DND-41 (cell line): ENCODE data around the gene SYT3.

ENCODE experiments used
- ATAC-seq: fragments of 200-7000 bp; cut with Tn5 transposase; 3 replicates; pipeline ENCODE4 v1.9.1; 2021; ENCODE audit warnings: low read depth; ENCODE audit not compliant: insufficient read depth
- DNase-seq: peaks from one replicate; pipeline ENCODE4 v3.0.0-alpha.2; 2020
- H2AFZ ChIP-seq: 2 replicates; pipeline ENCODE4 v1.6.0; 2012; ENCODE audit warnings: low read depth, low read length
- H3K27ac ChIP-seq: 2 replicates; pipeline ENCODE4 v1.5.1; 2012; ENCODE audit warnings: low read length, inconsistent platforms
- H3K27me3 ChIP-seq: fragments of 200-600 bp; sonication (generic); 2 replicates; pipeline ENCODE4 v1.6.0; 2012; ENCODE audit warnings: low read length, mild to moderate bottlenecking, inconsistent platforms; ENCODE audit not compliant: insufficient read depth, poor library complexity
- H3K36me3 ChIP-seq: 2 replicates; pipeline ENCODE4 v1.5.1; 2012; ENCODE audit warnings: low read length, inconsistent platforms; ENCODE audit not compliant: insufficient read depth
- H3K4me1 ChIP-seq: 2 replicates; pipeline ENCODE4 v1.5.1; 2012; ENCODE audit warnings: mild to moderate bottlenecking, low read length; ENCODE audit not compliant: insufficient read depth
- H3K4me2 ChIP-seq: 2 replicates; pipeline ENCODE4 v1.6.0; 2012; ENCODE audit warnings: mild to moderate bottlenecking, moderate library complexity, low read length, inconsistent platforms; ENCODE audit not compliant: insufficient read depth
- H3K4me3 ChIP-seq, 2 experiments: fragments of 200-600 bp in 1 of 2; shearing (Covaris generic) in 1 of 2; 2 replicates each; pipeline ENCODE4 v1.5.1; 2012 to 2016; ENCODE audit warnings: inconsistent platforms in 2 of 2, low read length in 2 of 2, mild to moderate bottlenecking in 2 of 2, low read depth in 1 of 2, moderate library complexity in 1 of 2
- H3K79me2 ChIP-seq: 2 replicates; pipeline ENCODE4 v1.6.0; 2012; ENCODE audit warnings: low read length, inconsistent platforms; ENCODE audit not compliant: insufficient read depth
- H3K9ac ChIP-seq: 2 replicates; pipeline ENCODE4 v1.6.0; 2012; ENCODE audit warnings: low read depth, mild to moderate bottlenecking, inconsistent platforms, low read length, moderate library complexity
- H3K9me3 ChIP-seq: 2 replicates; pipeline ENCODE4 v1.5.1; 2012; ENCODE audit warnings: low read length, moderate library complexity, mild to moderate bottlenecking, inconsistent platforms; ENCODE audit not compliant: insufficient read depth, severe bottlenecking
- H4K20me1 ChIP-seq: 2 replicates; pipeline ENCODE4 v1.6.0; 2012; ENCODE audit warnings: low read length; ENCODE audit not compliant: insufficient read depth
- CTCF ChIP-seq: IDR thresholded peaks from 2 replicates; pipeline ENCODE4 v1.5.1; 2012; ENCODE audit warnings: borderline replicate concordance, low read length, moderate library complexity, mild to moderate bottlenecking; ENCODE audit not compliant: poor library complexity, severe bottlenecking; ENCODE audit errors: extremely low read depth
- EZH2 ChIP-seq: IDR thresholded peaks from 3 replicates; pipeline ENCODE4 v1.6.1; 2012; ENCODE audit warnings: borderline replicate concordance, low read depth, mild to moderate bottlenecking, moderate library complexity, low read length, inconsistent platforms; ENCODE audit not compliant: severe bottlenecking

SYT3 gene

GRCh38 chr19:50658441-50659317, 19.0 kb upstream of the SYT3 start:
- TF ChIP-seq EZH2 (no peak), CTCF (no peak)
- Histone ChIP-seq H3K27ac (peak overlapping the region; percentile 56; the same call in 1 of the 2 replicates), H2AFZ (peak overlapping the region; percentile 71)

GRCh38 chr19:50657712-50658440, 18.2 kb upstream of the SYT3 start:
- Histone ChIP-seq H3K79me2 (no peaks in the 10 kb centered on the region), H4K20me1 (no peaks in the 10 kb centered on the region), H3K27me3 (no peaks in the 10 kb centered on the region), H3K4me3 (peak overlapping the region in 1 of 2 experiments; percentile 58; a peak in 2 of 4 replicates), H3K4me2 (peak overlapping the region; percentile 63), H3K9me3 (peaks cover 6% of the 10 kb centered on the region), H3K36me3 (no peaks in the 10 kb centered on the region), H3K4me1 (peaks cover 17% of the 10 kb centered on the region), H2AFZ (peak overlapping the region; percentile 71), H3K9ac (0 out of 2 replicates have a peak overlapping the region, but pooled peaks have one; percentile 17), H3K27ac (peak overlapping the region; percentile 18; the same call in 1 of the 2 replicates)
- DNase-seq: peak; percentile 89
- TF ChIP-seq EZH2: no peak
- TF ChIP-seq CTCF: no peak
- peak; percentile 92 for ATAC-seq

More at GRCh38 chr19:50658441-50659317, 19.0 kb upstream of the SYT3 start:
- H3K27me3 ChIP-seq: no peaks in the 10 kb centered on the region
- H3K9ac ChIP-seq: peak overlapping the region; percentile 46
- H3K79me2 ChIP-seq: no peaks in the 10 kb centered on the region
- H3K9me3 ChIP-seq: peaks cover 6% of the 10 kb centered on the region
- no peaks in the 10 kb centered on the region for H3K36me3 ChIP-seq
- H3K4me1 ChIP-seq: peaks cover 17% of the 10 kb centered on the region
- peak overlapping the region; percentile 63 for H3K4me2 ChIP-seq
- ATAC-seq (peak; percentile 64), DNase-seq (peak; percentile 79)
- peak overlapping the region in 1 of 2 experiments; percentile 58; a peak in 2 of 4 replicates for H3K4me3 ChIP-seq
- H4K20me1 ChIP-seq: no peaks in the 10 kb centered on the region

GRCh38 chr19:50657222-50657669, 17.6 kb upstream of the SYT3 start:
- Histone ChIP-seq H3K4me3 (peak overlapping the region in 1 of 2 experiments; percentile 39; a peak in 2 of 4 replicates), H3K4me2 (no peak overlapping the region; the same call in 1 of the 2 replicates)

More at GRCh38 chr19:50657222-50657669, 17.6 kb upstream of the SYT3 start:
- Histone ChIP-seq H3K4me1 (peaks cover 17% of the 10 kb centered on the region), H2AFZ (no peak overlapping the region), H3K27me3 (no peaks in the 10 kb centered on the region), H4K20me1 (no peaks in the 10 kb centered on the region), H3K9me3 (peaks cover 6% of the 10 kb centered on the region), H3K36me3 (no peaks in the 10 kb centered on the region), H3K9ac (0 out of 2 replicates have a peak overlapping the region, but pooled peaks have one; percentile 17), H3K79me2 (no peaks in the 10 kb centered on the region), H3K27ac (no peak overlapping the region)
- ATAC-seq (no peak), DNase-seq (no peak)
- TF ChIP-seq EZH2: no peak
- TF ChIP-seq CTCF: no peak
